ENCODE results near the gene NLRP11. TPM values are rescaled to one million over a fixed set of nuclear protein-coding genes. Genes with fewer than 3 reads are reported as not detected.

The NLRP11 gene
- total and polyA plus RNA-seq, 9 of the 15 experiments (the other 6 are each of a cell fraction or from before 2014, with no cell fraction given) = 0.07 to 0.29 (median 0.12) TPM; not detected in 1

GRCh38 chr19:55832676-55833075, 877 bp upstream of the NLRP11 start (continued):
- TF ChIP-seq ADNP (tag; IDR thresholded peaks at IDR 0.05) (no peak), FOXP4 (CRISPR knock-in tag; IDR thresholded peaks at IDR 0.05; ENCODE audit: borderline replicate concordance) (no peak), FOXM1 (IDR thresholded peaks at IDR 0.05; ENCODE audit: low read depth) (no peak), FOXM1 (CRISPR knock-in tag; IDR thresholded peaks at IDR 0.05; ENCODE audit: low read depth) (no peak), SMARCC2 (IDR thresholded peaks at IDR 0.05; ENCODE audit: low read depth) (no peak)

- ChIA-PET CTCF (ENCODE audit: low intra/inter-chr PET ratio) (no interaction called here), POLR2A (no interaction called here)
- FAIRE-seq = no peak
- no peaks in the 10 kb centered on the region for H3K36me3 ChIP-seq (ENCODE audit: control insufficient read depth, insufficient read depth, low read length)
- H3K9me1 ChIP-seq (ENCODE audit: control insufficient read depth, insufficient read depth, low read length) = no peaks in the 10 kb centered on the region
- H2AFZ ChIP-seq (ENCODE audit: low read depth, low read length) = no peak overlapping the region
- ATAC-seq = no peak
- H3K4me3 ChIP-seq = no peak overlapping the region
- no peak for TF ChIP-seq MEF2A (IDR thresholded peaks at IDR 0.05; ENCODE audit: control insufficient read depth, low read depth, low read length)
- TF ChIP-seq TRIM24 (IDR thresholded peaks at IDR 0.05) = peak; percentile 28 to 44; a peak in 2 of 4 replicates
- H3K9me3 ChIP-seq (replicated peaks; ENCODE audit: control insufficient read depth, insufficient read depth, low read depth, low read length) = no peaks in the 10 kb centered on the region
- no peaks in the 10 kb centered on the region for H3K79me2 ChIP-seq (ENCODE audit: control insufficient read depth, insufficient read depth, low read length)
- in situ Hi-C loops (cut with MboI) = no loop called here
- no peak overlapping the region for H3K9ac ChIP-seq (ENCODE audit: insufficient read depth in 1 of 2, low read depth in 2 of 2, low read length in 2 of 2)
- H3K27ac ChIP-seq (ENCODE audit: extremely low read depth, low read depth, low read length) = no peak overlapping the region
- H3K4me2 ChIP-seq (ENCODE audit: insufficient read depth, low read length) = no peak overlapping the region
- H4K20me1 ChIP-seq (replicated peaks; ENCODE audit: control insufficient read depth, insufficient read depth, low read length) = no peaks in the 10 kb centered on the region
- WGBS (ENCODE audit: insufficient coverage, low coverage, missing lambda C conversion rate) = 2% methylated on average over 5 of the region's 5 CpGs
- no TSS peak for BruUV-seq (replicated peaks)
- intact Hi-C loops (cut with micrococcal nuclease) = no loop called here
- DNase-seq (ENCODE audit: extremely low read depth in 1 of 4, low spot score in 3 of 4) = no peak
- no peaks in the 10 kb centered on the region for H3K4me1 ChIP-seq (replicated peaks in 1 of 2; ENCODE audit: control insufficient read depth in 2 of 2, insufficient read depth in 2 of 2, low read length in 2 of 2)
- peaks cover 0 to 9% of the 10 kb centered on the region in 2 experiments; a peak in 2 of 5 replicates for H3K27me3 ChIP-seq (ENCODE audit: control insufficient read depth in 2 of 2, insufficient read depth in 2 of 2, low read length in 2 of 2)
Measured at GRCh38 chr19:55830656-55831055, 1.1 kb downstream of the NLRP11 start.
